Measurements from ENCODE around the gene RHAG.

DNA sequence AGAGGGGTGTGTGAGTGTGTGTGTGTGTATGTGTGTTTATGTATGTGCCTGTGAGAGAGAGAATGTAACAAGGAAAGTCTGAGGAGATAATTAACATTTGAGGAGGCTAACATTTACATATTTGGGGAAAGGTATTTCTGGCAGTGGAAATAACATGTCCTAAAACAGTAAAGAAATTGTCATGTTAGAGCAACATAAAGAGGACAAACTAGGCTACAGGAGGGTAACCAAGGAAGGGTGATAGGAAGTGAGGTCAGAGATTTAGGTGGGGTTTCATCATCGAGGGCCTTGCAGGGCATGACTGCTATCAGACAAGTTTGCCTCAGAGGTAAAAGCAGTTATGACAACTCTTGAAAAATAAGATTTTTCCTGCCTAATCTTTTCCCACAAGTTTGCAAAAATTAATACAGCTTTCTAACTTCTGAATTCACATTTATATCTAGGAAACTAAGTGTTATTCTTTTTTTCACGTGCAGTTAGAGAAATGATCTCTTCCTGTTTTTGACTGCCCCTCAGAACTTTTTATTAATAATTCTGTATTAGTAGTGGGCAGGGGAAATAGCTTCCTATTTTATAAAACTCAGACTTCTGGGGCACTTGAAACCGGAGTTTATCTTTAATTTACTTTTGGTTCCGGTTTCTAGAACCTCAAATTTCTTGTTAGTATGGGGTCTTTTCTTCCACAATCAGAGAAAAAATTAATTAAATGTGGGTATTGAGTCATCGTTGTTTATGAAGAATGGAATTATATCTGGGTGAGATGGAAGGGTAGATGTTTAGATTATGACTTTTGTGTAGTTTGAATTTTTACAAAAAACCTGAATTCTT, 30.5 kb upstream of the RHAG start:
- no peak for TF ChIP-seq YY1 (IDR thresholded peaks at IDR 0.05; ENCODE audit: insufficient read depth, insufficient read length)
- no peak for TF ChIP-seq SUZ12 (IDR thresholded peaks at IDR 0.05; ENCODE audit: extremely low read depth, insufficient read depth, insufficient read length)
- no peak for TF ChIP-seq ZNF274 (IDR thresholded peaks at IDR 0.05; ENCODE audit: low read depth, low read length)
